H1 (cell line): ENCODE measurements around the gene GOLPH3L.

Experiments
- CHD2 ChIP-seq: IDR thresholded peaks from 2 replicates; pipeline ENCODE4 v1.6.1; 2012; ENCODE audit warnings: low read length, improper control_type of control experiment
- CREB1 ChIP-seq: IDR thresholded peaks from 2 replicates; pipeline ENCODE4 v1.6.1; 2012; ENCODE audit warnings: inconsistent platforms
- CTCF ChIP-seq, 3 experiments: IDR thresholded peaks; 1 replicate in 2 of 3; 2 replicates in 1 of 3; pipeline versions ENCODE4 v1.5.1 to v1.6.1; 2011; ENCODE audit warnings: low read length in 3 of 3, mild to moderate bottlenecking in 3 of 3, inconsistent platforms in 2 of 3, low read depth in 1 of 3, moderate library complexity in 1 of 3; ENCODE audit not compliant: insufficient read depth in 1 of 3; ENCODE audit errors: control extremely low read depth in 1 of 3
- EGR1 ChIP-seq: IDR thresholded peaks from 2 replicates; pipeline ENCODE4 v1.6.1; 2011; ENCODE audit warnings: low read depth, low read length, borderline replicate concordance
- EP300 ChIP-seq, 2 experiments: IDR thresholded peaks; 1 replicate in 1 of 2; 2 replicates in 1 of 2; pipeline ENCODE4 v1.6.1; 2011 to 2012; ENCODE audit warnings: low read depth in 2 of 2, low read length in 2 of 2, mild to moderate bottlenecking in 2 of 2, borderline replicate concordance in 1 of 2, inconsistent platforms in 1 of 2, moderate library complexity in 1 of 2
- PHF8 ChIP-seq: fragments of 200-600 bp; sonication (generic); conservative IDR thresholded peaks from 2 replicates; pipeline ENCODE4 v1.7.1; 2012; ENCODE audit warnings: low read depth, mild to moderate bottlenecking, inconsistent platforms, low read length, moderate library complexity
- RBBP5 ChIP-seq: IDR thresholded peaks from 2 replicates; pipeline ENCODE4 v1.7.1; 2012; ENCODE audit warnings: low read depth, mild to moderate bottlenecking, inconsistent platforms, low read length, moderate library complexity, borderline replicate concordance

GRCh38 chr1:150615346-150616201, 81.4 kb downstream of the GOLPH3L start:
- TF ChIP-seq CTCF (IDR thresholded peaks at IDR 0.05; ENCODE audit: control extremely low read depth in 1 of 3, insufficient read depth in 1 of 3, low read depth in 1 of 3, low read length in 3 of 3): no peak
- no peak for TF ChIP-seq EP300 (IDR thresholded peaks at IDR 0.05; ENCODE audit: borderline replicate concordance in 1 of 2, low read depth in 2 of 2, low read length in 2 of 2)
- no peak for TF ChIP-seq CREB1
- no peak for TF ChIP-seq PHF8
- no peak for TF ChIP-seq RBBP5
- TF ChIP-seq EGR1: no peak
- TF ChIP-seq CHD2: no peak
